Neuronal stem cell (in vitro differentiated cells): ENCODE results near the gene TADA3.
A peak's percentile ranks its signal among the peaks of the same experiment; 100 is the strongest.

Experiments
- DNase-seq: peaks from one replicate; pipeline ENCODE4 v3.0.0-alpha.2; 2013; ENCODE audit warnings: low spot score
- H2AFZ ChIP-seq: one replicate; pipeline ENCODE4 v1.6.1; 2013; ENCODE audit warnings: mild to moderate bottlenecking, low read length, inconsistent platforms
- H2AK5ac ChIP-seq: 2 replicates; pipeline ENCODE4 v1.6.1; 2013; ENCODE audit warnings: low read depth, mild to moderate bottlenecking, inconsistent platforms, low read length, moderate library complexity, mixed read lengths
- H2BK120ac ChIP-seq: 2 replicates; pipeline ENCODE4 v1.6.1; 2013; ENCODE audit warnings: low read depth, mild to moderate bottlenecking, inconsistent platforms, low read length, moderate library complexity, mixed read lengths
- H2BK12ac ChIP-seq: one replicate; pipeline ENCODE4 v1.6.1; 2013; ENCODE audit warnings: low read length, inconsistent platforms
- H2BK15ac ChIP-seq: 2 replicates; pipeline ENCODE4 v1.6.1; 2013; ENCODE audit warnings: mild to moderate bottlenecking, low read length, inconsistent platforms, mixed read lengths
- H2BK5ac ChIP-seq: one replicate; pipeline ENCODE4 v1.6.1; 2013; ENCODE audit warnings: inconsistent platforms, mild to moderate bottlenecking, low read length, moderate library complexity
- H3K14ac ChIP-seq: one replicate; pipeline ENCODE4 v1.6.1; 2013; ENCODE audit warnings: low read length, inconsistent platforms
- H3K18ac ChIP-seq: 2 replicates; pipeline ENCODE4 v1.6.1; 2013; ENCODE audit warnings: low read length, inconsistent platforms
- H3K23ac ChIP-seq: 2 replicates; pipeline ENCODE4 v1.6.1; 2013; ENCODE audit warnings: low read depth, mild to moderate bottlenecking, mixed read lengths, low read length, inconsistent platforms; ENCODE audit not compliant: poor library complexity
- H3K27ac ChIP-seq: replicated peaks from 3 replicates; pipeline ENCODE4 v1.5.1; 2013; ENCODE audit warnings: low read length, inconsistent platforms
- H3K27me3 ChIP-seq, 3 experiments: 2 replicates each; pipeline ENCODE4 v1.6.1; 2013; ENCODE audit warnings: low read length in 3 of 3, mild to moderate bottlenecking in 2 of 3, inconsistent platforms in 1 of 3, low read depth in 1 of 3, mixed read lengths in 1 of 3, moderate library complexity in 1 of 3; ENCODE audit not compliant: control insufficient read depth in 3 of 3, insufficient read depth in 3 of 3
- H3K36me3 ChIP-seq, 2 donors: replicated peaks in 1 of 2; 2 replicates each; pipeline ENCODE4 v1.6.1; 2013; ENCODE audit warnings: low read length in 2 of 2; ENCODE audit not compliant: control insufficient read depth in 2 of 2, insufficient read depth in 2 of 2
- H3K4ac ChIP-seq: 2 replicates; pipeline ENCODE4 v1.6.1; 2013; ENCODE audit warnings: inconsistent platforms, mild to moderate bottlenecking, low read length, moderate library complexity
- H3K4me1 ChIP-seq, 2 donors: 1 replicate in 1 of 2; 2 replicates in 1 of 2; pipeline ENCODE4 v1.6.1; 2013; ENCODE audit warnings: low read length in 2 of 2, low read depth in 1 of 2; ENCODE audit not compliant: control insufficient read depth in 2 of 2, insufficient read depth in 1 of 2
- H3K4me2 ChIP-seq: one replicate; pipeline ENCODE4 v1.6.1; 2013; ENCODE audit warnings: mild to moderate bottlenecking, low read length, inconsistent platforms; ENCODE audit not compliant: insufficient read depth, poor library complexity, severe bottlenecking
- H3K4me3 ChIP-seq, 2 donors: 2 replicates each; pipeline ENCODE4 v1.5.1; 2013; ENCODE audit warnings: low read length in 2 of 2, mild to moderate bottlenecking in 2 of 2, inconsistent platforms in 1 of 2, moderate library complexity in 1 of 2
- H3K79me1 ChIP-seq: one replicate; pipeline ENCODE4 v1.6.1; 2013; ENCODE audit warnings: low read depth, mild to moderate bottlenecking, inconsistent platforms, low read length, moderate library complexity
- H3K9ac ChIP-seq: one replicate; pipeline ENCODE4 v1.6.1; 2013; ENCODE audit warnings: mild to moderate bottlenecking, low read depth, low read length, inconsistent platforms; ENCODE audit not compliant: poor library complexity
- H3K9me3 ChIP-seq, 2 donors: replicated peaks in 1 of 2; 2 replicates each; pipeline versions ENCODE3 to v1.6.1; 2013; ENCODE audit warnings: low read length in 2 of 2, mild to moderate bottlenecking in 2 of 2, inconsistent platforms in 1 of 2, low read depth in 1 of 2, mixed read lengths in 1 of 2, moderate library complexity in 1 of 2; ENCODE audit not compliant: control insufficient read depth in 2 of 2, insufficient read depth in 1 of 2
- H4K8ac ChIP-seq: one replicate; pipeline ENCODE4 v1.6.1; 2013; ENCODE audit warnings: low read depth, mild to moderate bottlenecking, inconsistent platforms, low read length, moderate library complexity
- H4K91ac ChIP-seq: one replicate; pipeline ENCODE4 v1.6.1; 2013; ENCODE audit warnings: low read length, low read depth, mild to moderate bottlenecking, inconsistent platforms; ENCODE audit not compliant: poor library complexity
- WGBS, 2 donors: extraction: QIAGEN DNeasy Blood & Tissue Kit; methylation state at CpG; one replicate each; pipeline ENCODE4 v1.1.7; 2013; ENCODE audit warnings: missing lambda C conversion rate in 2 of 2, mixed read lengths in 1 of 2; ENCODE audit not compliant: insufficient read length in 2 of 2, insufficient replicate concordance in 1 of 2; ENCODE audit errors: extremely low coverage in 2 of 2; 5-methylcytosine and 5-hydroxymethylcytosine counted together

Gene TADA3

GRCh38 chr3:9746330-9746729, 45.9 kb downstream of the TADA3 start:
- Histone ChIP-seq H2BK120ac (no peak overlapping the region), H3K27ac (no peak overlapping the region)

GRCh38 chr3:9745521-9745920, 46.8 kb downstream of the TADA3 start:
- Histone ChIP-seq H2AK5ac (no peak overlapping the region), H4K8ac (no peak overlapping the region), H3K27me3 (no peaks in the 10 kb centered on the region), H3K4ac (no peak overlapping the region), H3K79me1 (peaks cover 3% of the 10 kb centered on the region), H3K23ac (no peak overlapping the region), H3K18ac (no peak overlapping the region), H3K4me1 (peaks cover 0 to 2% of the 10 kb centered on the region in 2 donors), H2BK15ac (no peak overlapping the region), H4K91ac (no peak overlapping the region), H2BK5ac (no peak overlapping the region), H3K27ac (no peak overlapping the region), H3K14ac (no peak overlapping the region), H3K36me3 (peaks cover 70 to 85% of the 10 kb centered on the region in 2 donors), H3K9ac (no peak overlapping the region), H3K4me3 (no peak overlapping the region), H3K4me2 (no peak overlapping the region), H2BK120ac (no peak overlapping the region), H2BK12ac (no peak overlapping the region), H3K9me3 (peaks cover 0 to 2% of the 10 kb centered on the region in 2 donors), H2AFZ (no peak overlapping the region)
- no CpG with 5 or more reads among the region's 12 CpGs for WGBS, 2 donors
- DNase-seq, result no peak

More at GRCh38 chr3:9746330-9746729, 45.9 kb downstream of the TADA3 start:
- H3K23ac ChIP-seq, result no peak overlapping the region
- H3K36me3 ChIP-seq, result peaks cover 66 to 84% of the 10 kb centered on the region in 2 donors
- H3K27me3 ChIP-seq, result no peaks in the 10 kb centered on the region
- DNase-seq, result no peak
- H3K9ac ChIP-seq, result no peak overlapping the region
- no peak overlapping the region for H2AFZ ChIP-seq
- no peak overlapping the region for H4K8ac ChIP-seq
- H3K4me2 ChIP-seq, result no peak overlapping the region
- no peak overlapping the region for H2BK15ac ChIP-seq
- H2AK5ac ChIP-seq, result no peak overlapping the region
- no peak overlapping the region for H3K4ac ChIP-seq
- no peak overlapping the region for H2BK5ac ChIP-seq
- peaks cover 4 to 5% of the 10 kb centered on the region in 2 donors for H3K4me1 ChIP-seq
- no peak overlapping the region for H3K18ac ChIP-seq
- no peak overlapping the region for H3K4me3 ChIP-seq
- no peak overlapping the region for H4K91ac ChIP-seq
- peaks cover 6% of the 10 kb centered on the region for H3K79me1 ChIP-seq
- no peak overlapping the region for H3K14ac ChIP-seq
- no CpG with 5 or more reads among the region's 5 CpGs for WGBS, 2 donors
- H2BK12ac ChIP-seq, result no peak overlapping the region
- H3K9me3 ChIP-seq, result peaks cover 0 to 2% of the 10 kb centered on the region in 2 donors

- Histone ChIP-seq H3K27ac (no peak overlapping the region), H3K4me1 (peaks cover 0 to 2% of the 10 kb centered on the region in 2 donors), H2AK5ac (no peak overlapping the region), H3K14ac (no peak overlapping the region), H2BK5ac (no peak overlapping the region), H3K27me3 (no peaks in the 10 kb centered on the region), H3K9me3 (peaks cover 0 to 2% of the 10 kb centered on the region in 2 donors), H4K8ac (no peak overlapping the region), H3K4me3 (no peak overlapping the region), H3K9ac (no peak overlapping the region), H3K18ac (no peak overlapping the region), H3K4me2 (no peak overlapping the region), H3K4ac (no peak overlapping the region), H3K36me3 (peaks cover 82 to 98% of the 10 kb centered on the region in 2 donors), H3K79me1 (no peaks in the 10 kb centered on the region), H2AFZ (no peak overlapping the region), H2BK120ac (no peak overlapping the region), H4K91ac (no peak overlapping the region), H3K23ac (no peak overlapping the region), H2BK12ac (no peak overlapping the region), H2BK15ac (no peak overlapping the region)
- no CpG with 5 or more reads among the region's 13 CpGs for WGBS, 2 donors
- DNase-seq, result no peak
Measured at GRCh38 chr3:9744162-9744561, 48.1 kb downstream of the TADA3 start.

- no peak overlapping the region for H4K91ac ChIP-seq
- H3K27me3 ChIP-seq, result no peaks in the 10 kb centered on the region
- peaks cover 88 to 100% of the 10 kb centered on the region in 2 donors for H3K36me3 ChIP-seq
Measured at GRCh38 chr3:9743548-9743947, 48.7 kb downstream of the TADA3 start.

More at GRCh38 chr3:9743548-9743947, 48.7 kb downstream of the TADA3 start:
- no peak overlapping the region for H3K27ac ChIP-seq
- no peak overlapping the region for H3K14ac ChIP-seq
- H3K9me3 ChIP-seq, result peaks cover 0 to 2% of the 10 kb centered on the region in 2 donors
- H2AK5ac ChIP-seq, result no peak overlapping the region
- no peak for DNase-seq
- no peak overlapping the region for H3K4me2 ChIP-seq
- H2AFZ ChIP-seq, result no peak overlapping the region
- no peak overlapping the region for H3K18ac ChIP-seq
- no peak overlapping the region for H2BK15ac ChIP-seq
- H3K9ac ChIP-seq, result no peak overlapping the region
- H3K79me1 ChIP-seq, result no peaks in the 10 kb centered on the region
- H3K4me1 ChIP-seq, result no peaks in the 10 kb centered on the region
- H2BK12ac ChIP-seq, result no peak overlapping the region
- WGBS, 2 donors, result no CpG with 5 or more reads among the region's 18 CpGs
- H2BK120ac ChIP-seq, result no peak overlapping the region
- no peak overlapping the region for H3K4me3 ChIP-seq
- no peak overlapping the region for H4K8ac ChIP-seq
- peak overlapping the region; percentile 76 for H3K23ac ChIP-seq
- no peak overlapping the region for H2BK5ac ChIP-seq
- H3K4ac ChIP-seq, result no peak overlapping the region
